ENCODE data around the gene MEGF10.

GRCh38 chr5:127337876-127338275 lies 47.3 kb downstream of the MEGF10 start:
- TF ChIP-seq, protein P1, sequence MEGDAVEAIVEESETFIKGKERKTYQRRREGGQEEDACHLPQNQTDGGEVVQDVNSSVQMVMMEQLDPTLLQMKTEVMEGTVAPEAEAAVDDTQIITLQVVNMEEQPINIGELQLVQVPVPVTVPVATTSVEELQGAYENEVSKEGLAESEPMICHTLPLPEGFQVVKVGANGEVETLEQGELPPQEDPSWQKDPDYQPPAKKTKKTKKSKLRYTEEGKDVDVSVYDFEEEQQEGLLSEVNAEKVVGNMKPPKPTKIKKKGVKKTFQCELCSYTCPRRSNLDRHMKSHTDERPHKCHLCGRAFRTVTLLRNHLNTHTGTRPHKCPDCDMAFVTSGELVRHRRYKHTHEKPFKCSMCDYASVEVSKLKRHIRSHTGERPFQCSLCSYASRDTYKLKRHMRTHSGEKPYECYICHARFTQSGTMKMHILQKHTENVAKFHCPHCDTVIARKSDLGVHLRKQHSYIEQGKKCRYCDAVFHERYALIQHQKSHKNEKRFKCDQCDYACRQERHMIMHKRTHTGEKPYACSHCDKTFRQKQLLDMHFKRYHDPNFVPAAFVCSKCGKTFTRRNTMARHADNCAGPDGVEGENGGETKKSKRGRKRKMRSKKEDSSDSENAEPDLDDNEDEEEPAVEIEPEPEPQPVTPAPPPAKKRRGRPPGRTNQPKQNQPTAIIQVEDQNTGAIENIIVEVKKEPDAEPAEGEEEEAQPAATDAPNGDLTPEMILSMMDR (conservative IDR thresholded peaks at IDR 0.05; ENCODE audit: low read length): no peak
- no peak for TF ChIP-seq EZH2phosphoT487 (IDR thresholded peaks at IDR 0.05; ENCODE audit: borderline replicate concordance, low read depth, low read length)

Measured in OCI-LY7 (cell line).